ENCODE results near the gene PLXNB1. TPM values are rescaled to one million over a fixed set of nuclear protein-coding genes. Genes with fewer than 3 reads are reported as not detected.

The PLXNB1 gene
- total RNA-seq, 1 donor from 2014 or later, result 211 TPM

DNA sequence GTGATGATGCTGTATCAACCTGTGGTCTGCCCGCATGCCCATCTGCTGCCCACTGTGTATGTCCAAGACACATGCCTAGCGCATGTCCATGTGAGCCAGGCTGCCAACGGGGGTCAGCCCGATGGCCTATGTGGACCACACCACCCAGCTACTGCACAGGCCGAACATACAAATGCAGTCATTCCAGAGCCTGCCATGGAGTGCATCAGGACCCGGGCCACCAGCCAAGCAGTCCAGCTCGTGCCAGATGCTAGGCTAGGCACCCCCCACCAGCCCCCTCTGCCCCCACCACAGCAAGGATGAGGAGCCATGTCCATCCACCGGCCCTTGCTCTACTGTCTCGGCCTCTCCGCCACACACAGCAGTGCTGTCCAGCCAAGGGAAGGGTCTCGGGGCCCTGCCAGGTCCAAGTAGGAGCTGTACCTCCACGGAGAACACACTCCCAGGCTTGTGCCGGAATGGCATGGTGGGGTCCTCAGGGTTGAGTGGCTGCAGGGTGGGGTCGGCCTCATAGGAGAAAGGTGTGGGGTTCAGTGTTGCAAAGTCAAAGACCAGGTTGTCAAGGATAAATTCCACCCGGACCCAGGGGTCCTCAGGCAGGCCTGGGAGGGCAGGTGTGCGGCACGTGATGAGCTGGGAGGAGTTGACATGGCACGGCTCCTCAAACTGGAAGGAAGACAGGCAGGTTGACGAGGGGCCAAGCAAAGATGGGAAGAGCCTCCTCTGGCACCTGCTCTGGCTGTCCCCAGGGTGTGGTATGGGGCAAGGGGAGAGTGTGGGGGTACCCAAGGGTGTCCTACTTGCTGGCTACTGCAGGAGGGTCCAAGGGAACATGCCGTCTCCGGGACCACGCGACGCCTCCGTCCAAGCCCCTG is 15.3 kb downstream of the PLXNB1 start:
- Mint-ChIP-seq H3K27ac (no peak overlapping the region), H3K36me3 (peaks cover 24% of the 10 kb centered on the region)
- no peak for DNase-seq (ENCODE audit: low spot score in 2 of 2, unreplicated experiment in 2 of 2)

DNA sequence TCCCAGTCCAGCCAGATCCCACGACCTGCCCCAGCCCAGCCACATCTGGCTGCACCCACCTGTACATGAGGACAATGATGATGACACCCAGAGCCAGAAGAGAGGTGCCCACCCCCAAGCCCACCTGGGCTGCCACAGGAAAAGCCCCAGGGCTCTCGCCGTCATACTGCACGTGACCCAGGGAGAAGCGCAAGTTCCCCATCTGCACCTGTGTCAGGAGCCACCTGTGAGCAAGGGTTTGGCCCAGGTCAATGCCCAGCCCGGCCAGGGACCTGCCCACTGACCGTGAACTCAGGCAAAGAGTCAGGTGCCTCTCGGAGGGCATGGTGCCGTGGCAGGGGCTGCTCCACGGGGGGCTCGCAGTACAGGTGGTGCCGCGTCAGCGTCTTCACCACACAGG is 16.3 kb downstream of the PLXNB1 start:
- Mint-ChIP-seq H3K9me3 (no peaks in the 10 kb centered on the region), H3K4me1 (no peaks in the 10 kb centered on the region), H3K4me3 (no peak overlapping the region), H3K27ac (no peak overlapping the region), H3K27me3 (ENCODE audit: low read depth) (no peaks in the 10 kb centered on the region), H3K36me3 (peaks cover 30% of the 10 kb centered on the region)
- TF ChIP-seq, protein P1, sequence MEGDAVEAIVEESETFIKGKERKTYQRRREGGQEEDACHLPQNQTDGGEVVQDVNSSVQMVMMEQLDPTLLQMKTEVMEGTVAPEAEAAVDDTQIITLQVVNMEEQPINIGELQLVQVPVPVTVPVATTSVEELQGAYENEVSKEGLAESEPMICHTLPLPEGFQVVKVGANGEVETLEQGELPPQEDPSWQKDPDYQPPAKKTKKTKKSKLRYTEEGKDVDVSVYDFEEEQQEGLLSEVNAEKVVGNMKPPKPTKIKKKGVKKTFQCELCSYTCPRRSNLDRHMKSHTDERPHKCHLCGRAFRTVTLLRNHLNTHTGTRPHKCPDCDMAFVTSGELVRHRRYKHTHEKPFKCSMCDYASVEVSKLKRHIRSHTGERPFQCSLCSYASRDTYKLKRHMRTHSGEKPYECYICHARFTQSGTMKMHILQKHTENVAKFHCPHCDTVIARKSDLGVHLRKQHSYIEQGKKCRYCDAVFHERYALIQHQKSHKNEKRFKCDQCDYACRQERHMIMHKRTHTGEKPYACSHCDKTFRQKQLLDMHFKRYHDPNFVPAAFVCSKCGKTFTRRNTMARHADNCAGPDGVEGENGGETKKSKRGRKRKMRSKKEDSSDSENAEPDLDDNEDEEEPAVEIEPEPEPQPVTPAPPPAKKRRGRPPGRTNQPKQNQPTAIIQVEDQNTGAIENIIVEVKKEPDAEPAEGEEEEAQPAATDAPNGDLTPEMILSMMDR (IDR thresholded peaks at IDR 0.05; ENCODE audit: unreplicated experiment), result no peak
- no peak for DNase-seq (ENCODE audit: low spot score in 2 of 2, unreplicated experiment in 2 of 2)

More for the DNA sequence above, 15.3 kb downstream of the PLXNB1 start:
- Mint-ChIP-seq H3K4me1 (no peaks in the 10 kb centered on the region), H3K4me3 (no peak overlapping the region), H3K9me3 (no peaks in the 10 kb centered on the region), H3K27me3 (ENCODE audit: low read depth) (no peaks in the 10 kb centered on the region)
- TF ChIP-seq, protein P1 (IDR thresholded peaks at IDR 0.05; ENCODE audit: unreplicated experiment), result no peak

DNA sequence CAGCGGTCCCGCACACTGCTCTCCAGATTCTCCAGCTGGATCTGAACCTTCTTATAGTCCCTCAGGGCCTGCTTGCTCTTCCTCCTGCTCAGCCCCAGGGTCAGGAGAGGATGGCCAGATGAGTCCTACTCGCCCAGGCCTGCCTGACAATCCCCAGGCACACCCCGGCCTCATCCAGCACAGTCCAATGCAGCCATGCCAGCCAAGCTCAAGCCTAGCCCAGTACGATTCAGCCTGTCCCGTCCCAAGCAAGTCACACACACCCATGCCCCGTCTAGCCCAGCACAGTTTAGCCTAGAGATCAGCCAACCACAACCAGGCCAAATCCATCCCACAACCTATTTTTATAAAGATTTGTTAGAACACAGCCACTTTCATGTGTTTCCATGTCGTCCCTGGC is 16.8 kb downstream of the PLXNB1 start:
- Mint-ChIP-seq H3K4me1 (no peaks in the 10 kb centered on the region), H3K27me3 (ENCODE audit: low read depth) (no peaks in the 10 kb centered on the region), H3K36me3 (peaks cover 33% of the 10 kb centered on the region), H3K9me3 (no peaks in the 10 kb centered on the region), H3K4me3 (no peak overlapping the region), H3K27ac (no peak overlapping the region)
- TF ChIP-seq, protein P1 (IDR thresholded peaks at IDR 0.05; ENCODE audit: unreplicated experiment), result no peak
- no peak for DNase-seq (ENCODE audit: low spot score in 2 of 2, unreplicated experiment in 2 of 2)

DNA sequence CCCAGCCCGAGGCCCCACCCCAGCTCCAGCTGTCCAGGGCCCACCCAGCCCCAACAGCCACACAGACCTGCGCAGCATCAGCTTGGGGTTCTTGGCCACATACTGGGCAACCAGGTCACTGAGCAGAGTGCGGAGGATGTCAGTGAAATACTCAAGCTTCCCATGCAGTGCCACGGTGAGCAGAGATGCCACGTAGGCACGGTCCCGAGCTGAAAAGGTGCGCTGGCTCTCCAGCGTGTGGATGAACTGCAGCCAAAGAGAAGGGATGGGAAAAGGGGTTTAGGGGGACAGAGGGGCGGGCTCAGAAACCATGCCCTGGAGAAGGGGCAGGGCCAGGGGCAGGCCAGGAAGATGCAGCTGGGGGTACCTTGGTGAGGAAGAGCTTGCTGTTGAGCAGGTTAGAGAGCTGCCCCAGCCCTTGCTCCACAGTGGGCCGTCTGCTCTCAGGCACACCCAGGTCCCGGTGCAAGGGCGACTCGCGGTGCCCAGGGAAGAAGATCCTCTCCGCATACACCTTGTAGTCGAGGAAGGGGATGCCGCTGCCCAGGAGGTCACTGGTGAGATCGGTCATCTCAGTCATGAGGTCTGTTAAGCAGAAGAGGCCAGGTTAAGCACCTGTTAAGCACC is 17.4 kb downstream of the PLXNB1 start:
- Mint-ChIP-seq H3K27ac (no peak overlapping the region), H3K9me3 (no peaks in the 10 kb centered on the region), H3K4me1 (no peaks in the 10 kb centered on the region), H3K4me3 (no peak overlapping the region), H3K27me3 (ENCODE audit: low read depth) (no peaks in the 10 kb centered on the region), H3K36me3 (peaks cover 32% of the 10 kb centered on the region)
- DNase-seq (ENCODE audit: low spot score in 2 of 2, unreplicated experiment in 2 of 2), result no peak
- TF ChIP-seq, protein P1 (IDR thresholded peaks at IDR 0.05; ENCODE audit: unreplicated experiment), result no peak

DNA sequence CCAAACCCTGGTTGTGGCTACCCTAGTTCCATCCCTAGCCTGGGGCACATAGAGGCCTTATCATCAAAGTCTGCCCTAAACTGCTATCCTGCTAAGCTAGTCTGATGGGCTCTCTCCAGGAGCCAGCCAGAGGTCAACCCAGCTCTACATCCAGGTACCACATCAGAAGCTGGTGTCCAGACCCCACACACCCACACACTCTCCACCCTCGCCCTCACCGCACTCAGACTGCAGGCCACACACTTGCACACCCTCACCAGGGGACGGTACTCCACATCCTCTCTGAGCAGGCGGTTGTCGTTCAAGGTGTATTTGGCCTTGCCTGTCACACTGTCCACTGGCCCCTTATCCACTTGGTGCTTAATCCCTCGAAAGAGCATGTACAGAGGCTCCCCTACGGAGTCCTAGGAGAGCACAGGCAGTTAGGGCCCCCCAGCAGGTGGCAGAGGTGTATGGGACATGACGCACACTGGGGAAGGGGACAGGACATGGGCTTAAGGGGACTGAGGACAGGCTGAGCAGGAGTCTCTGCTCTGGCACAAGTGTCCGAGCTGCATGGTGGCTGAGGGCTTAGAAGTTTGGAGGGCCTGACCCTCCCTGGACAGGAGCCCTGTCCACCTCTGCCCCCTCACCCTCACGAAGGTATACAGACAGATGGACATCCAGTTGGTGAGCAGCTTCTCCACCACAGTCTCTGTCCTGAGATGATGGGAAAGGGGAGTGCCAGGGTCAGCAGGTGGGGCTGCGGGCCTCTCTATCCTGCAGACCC is 18.1 kb downstream of the PLXNB1 start:
- Mint-ChIP-seq H3K4me1 (no peaks in the 10 kb centered on the region), H3K27ac (no peak overlapping the region), H3K36me3 (peaks cover 31% of the 10 kb centered on the region), H3K4me3 (no peak overlapping the region), H3K27me3 (ENCODE audit: low read depth) (no peaks in the 10 kb centered on the region), H3K9me3 (no peaks in the 10 kb centered on the region)
- DNase-seq (ENCODE audit: low spot score in 2 of 2, unreplicated experiment in 2 of 2), result no peak
- TF ChIP-seq, protein P1 (IDR thresholded peaks at IDR 0.05; ENCODE audit: unreplicated experiment), result no peak
